GM13976 (cell line): ENCODE results near the gene FOXJ3.

Source experiments
- DNase-seq: peaks from one replicate; pipeline ENCODE4 v3.0.0; 2012; ENCODE audit warnings: low spot score
- in situ Hi-C: fragments of 300-500 bp; cut with MboI; formaldehyde crosslinking; loops from one replicate; pipeline ENCODE4 v1.12.0; 2022; ENCODE audit warnings: low sequenced_read_pairs, mixed read lengths, inconsistent platforms; ENCODE audit not compliant: unreplicated experiment
- TF ChIP-seq, protein P1 (sequence below): IDR thresholded peaks from 2 replicates; pipeline ENCODE4 v1.5.1; 2012; ENCODE audit warnings: borderline replicate concordance, mild to moderate bottlenecking; ENCODE audit not compliant: insufficient read depth; ENCODE audit errors: extremely low read depth, missing control alignments, control extremely low read depth

The FOXJ3 gene

DNA sequence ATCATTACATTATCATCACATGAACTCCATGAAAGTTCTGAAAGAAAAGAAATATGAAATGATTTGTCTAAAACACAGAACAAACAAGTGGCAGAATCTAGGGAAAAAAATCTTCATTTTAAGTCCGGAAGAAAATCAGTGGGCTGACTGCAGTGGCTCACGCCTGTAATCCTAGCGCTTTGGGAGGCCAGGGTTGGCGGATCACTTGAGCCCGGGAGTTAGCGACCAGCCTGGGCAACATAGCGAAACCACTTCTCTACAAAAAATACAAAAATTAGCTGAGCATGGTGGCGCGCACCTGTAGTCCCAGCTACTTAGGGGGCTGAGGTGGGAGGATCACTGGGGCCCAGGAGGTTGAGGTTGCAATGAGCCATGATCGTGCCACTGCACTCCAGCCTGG, 4.8 kb downstream of the FOXJ3 start:
- DNase-seq, result no peak
- in situ Hi-C loops, result loop anchor here (25.0 kb wide), 1 partner anchor 407 kb away; the partner anchor contains the start of gene CLDN19
- TF ChIP-seq, protein P1, sequence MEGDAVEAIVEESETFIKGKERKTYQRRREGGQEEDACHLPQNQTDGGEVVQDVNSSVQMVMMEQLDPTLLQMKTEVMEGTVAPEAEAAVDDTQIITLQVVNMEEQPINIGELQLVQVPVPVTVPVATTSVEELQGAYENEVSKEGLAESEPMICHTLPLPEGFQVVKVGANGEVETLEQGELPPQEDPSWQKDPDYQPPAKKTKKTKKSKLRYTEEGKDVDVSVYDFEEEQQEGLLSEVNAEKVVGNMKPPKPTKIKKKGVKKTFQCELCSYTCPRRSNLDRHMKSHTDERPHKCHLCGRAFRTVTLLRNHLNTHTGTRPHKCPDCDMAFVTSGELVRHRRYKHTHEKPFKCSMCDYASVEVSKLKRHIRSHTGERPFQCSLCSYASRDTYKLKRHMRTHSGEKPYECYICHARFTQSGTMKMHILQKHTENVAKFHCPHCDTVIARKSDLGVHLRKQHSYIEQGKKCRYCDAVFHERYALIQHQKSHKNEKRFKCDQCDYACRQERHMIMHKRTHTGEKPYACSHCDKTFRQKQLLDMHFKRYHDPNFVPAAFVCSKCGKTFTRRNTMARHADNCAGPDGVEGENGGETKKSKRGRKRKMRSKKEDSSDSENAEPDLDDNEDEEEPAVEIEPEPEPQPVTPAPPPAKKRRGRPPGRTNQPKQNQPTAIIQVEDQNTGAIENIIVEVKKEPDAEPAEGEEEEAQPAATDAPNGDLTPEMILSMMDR, result no peak

DNA sequence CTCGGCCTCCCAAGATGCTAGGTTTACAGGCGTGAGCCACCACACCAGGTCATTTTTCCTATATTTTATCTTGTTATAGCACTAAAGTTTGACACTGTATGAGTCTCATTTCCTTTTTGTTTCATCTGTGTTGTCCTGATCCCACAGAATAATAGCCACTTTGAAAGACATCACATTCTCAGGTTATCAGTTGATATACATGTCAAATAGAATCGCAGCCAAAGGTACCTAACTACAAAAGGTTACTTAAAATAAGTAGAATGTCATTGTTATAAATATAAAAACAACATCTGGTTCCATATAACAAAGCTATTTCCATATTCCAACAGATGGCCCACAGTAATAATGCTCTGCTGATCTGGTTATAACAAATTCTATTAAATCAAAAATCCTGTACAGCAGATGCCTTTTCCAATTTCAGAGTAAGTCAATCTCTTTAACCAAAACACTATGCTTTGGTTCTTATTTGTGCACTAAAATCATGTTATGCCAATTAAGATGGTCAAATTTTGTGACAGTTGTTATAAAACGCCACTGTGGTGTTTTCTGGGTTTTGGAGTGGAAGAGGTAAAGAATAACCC, 6.0 kb downstream of the FOXJ3 start:
- in situ Hi-C loops, result loop anchor here (25.0 kb wide), 1 partner anchor 408 kb away; the partner anchor contains the start of gene CLDN19
- TF ChIP-seq, protein P1, result no peak
- DNase-seq, result no peak

DNA sequence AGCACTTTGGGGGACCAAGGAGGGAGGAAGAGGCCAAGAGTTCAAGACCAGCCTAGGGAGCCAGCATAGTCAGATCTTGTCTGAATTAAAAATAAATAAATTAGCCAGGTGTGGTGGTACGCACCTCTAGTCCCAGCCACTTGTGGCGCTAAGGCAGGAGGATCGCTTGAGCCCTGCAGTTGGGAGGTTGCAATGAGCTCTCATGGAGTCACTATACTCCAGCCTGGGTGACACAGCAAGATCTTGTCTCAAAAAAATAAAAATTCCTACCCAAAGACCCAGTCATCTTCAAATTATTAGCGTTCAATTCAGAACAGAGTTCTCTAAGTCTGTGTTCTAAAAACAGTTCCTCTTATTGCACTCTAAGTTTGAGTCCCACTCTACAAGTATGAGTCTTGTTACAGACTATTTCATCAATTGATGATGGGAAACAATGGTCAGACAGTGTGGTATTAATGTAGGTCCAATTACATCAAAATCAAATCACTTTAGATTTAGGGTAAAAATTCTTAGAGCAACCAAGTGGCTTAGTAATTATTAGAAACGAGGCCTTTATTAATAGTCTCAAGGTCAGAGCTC, 6.9 kb downstream of the FOXJ3 start:
- in situ Hi-C loops, result loop anchor here (25.0 kb wide), 1 partner anchor 409 kb away; the partner anchor contains the start of gene CLDN19
- DNase-seq, result no peak
- TF ChIP-seq, protein P1, result no peak

DNA sequence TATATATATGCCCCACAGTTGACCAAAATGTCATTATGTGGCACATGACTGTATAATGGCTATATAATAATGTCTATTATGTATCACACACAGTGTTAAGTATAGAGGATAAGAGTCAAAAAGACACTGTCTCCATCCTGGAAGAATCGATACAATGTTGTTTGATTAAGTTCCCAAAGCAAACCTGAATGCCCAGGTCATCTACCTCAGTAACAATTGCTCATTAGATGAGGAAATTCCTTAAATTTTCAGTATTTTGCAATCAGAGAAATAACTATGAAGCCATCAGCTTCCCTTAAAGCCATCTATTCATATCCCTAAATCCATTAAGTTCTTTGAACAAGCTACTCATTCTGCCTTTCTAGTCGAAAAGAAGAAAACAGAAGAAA, 10.0 kb downstream of the FOXJ3 start:
- in situ Hi-C loops, result loop anchor here (25.0 kb wide), 1 partner anchor 412 kb away; the partner anchor contains the start of gene CLDN19
- TF ChIP-seq, protein P1, result no peak
- DNase-seq, result no peak

DNA sequence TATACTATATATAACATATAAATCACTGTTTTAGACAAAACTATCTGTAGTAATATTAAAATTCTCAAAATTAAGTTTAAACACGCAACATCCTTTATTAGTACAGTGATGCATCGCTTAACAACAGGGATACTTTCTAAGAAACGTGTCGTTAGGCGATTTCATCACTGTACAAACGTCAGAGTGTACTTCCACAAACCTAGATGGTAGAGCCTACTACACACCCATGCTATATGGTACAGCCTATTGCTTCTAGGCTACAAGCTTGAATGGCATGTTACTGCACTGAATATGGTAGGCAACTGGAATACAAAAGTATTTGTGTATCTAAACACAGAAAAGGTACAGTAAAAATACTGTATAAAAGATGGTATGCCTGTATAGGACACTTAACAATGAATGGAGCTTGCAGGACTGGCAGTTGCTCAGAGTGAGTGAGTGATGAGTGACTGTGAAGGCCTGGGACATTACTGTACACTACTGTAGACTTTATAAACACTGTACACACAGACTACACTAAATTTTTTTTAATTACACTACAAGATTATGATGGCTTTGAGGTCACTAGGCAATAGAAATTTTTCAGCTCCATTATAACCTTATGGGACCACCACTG, 10.5 kb downstream of the FOXJ3 start:
- in situ Hi-C loops, result loop anchor here (25.0 kb wide), 1 partner anchor 413 kb away; the partner anchor contains the start of gene CLDN19
- DNase-seq, result no peak
- TF ChIP-seq, protein P1, result no peak

DNA sequence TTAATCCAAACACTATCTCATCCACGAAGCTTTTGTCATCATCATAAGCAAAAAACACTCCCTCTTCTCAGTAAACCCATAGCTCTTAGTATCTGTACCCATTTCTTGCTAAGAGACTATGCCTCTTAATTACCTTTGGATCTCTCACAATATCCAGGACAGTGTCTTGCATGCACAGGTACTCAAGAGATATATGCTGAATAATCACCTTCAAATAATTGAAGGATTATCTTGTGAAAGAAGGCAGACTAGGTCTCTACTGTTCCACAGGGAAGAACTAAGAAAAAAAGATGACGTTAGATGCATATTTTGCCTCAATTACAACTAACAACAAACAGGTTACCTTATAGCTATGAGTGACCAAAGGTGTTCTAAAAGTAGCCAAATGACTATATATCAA, 11.5 kb downstream of the FOXJ3 start:
- TF ChIP-seq, protein P1, result no peak
- in situ Hi-C loops, result no loop called here
- DNase-seq, result no peak
